Immature natural killer cell (primary cell): ENCODE data around the gene STXBP5. TPM values are rescaled to one million over a fixed set of nuclear protein-coding genes. Genes with fewer than 3 reads are reported as not detected.

Source experiments
- DNase-seq, 3 donors: peaks; one replicate each; pipeline ENCODE4 v3.0.0; 2022; ENCODE audit warnings: mixed read lengths in 1 of 3
- H3K27ac Mint-ChIP-seq, 6 donors: one replicate each; pipeline ENCODE4 v1.8.0; 2020; ENCODE audit warnings: mixed read lengths in 6 of 6, mild to moderate bottlenecking in 5 of 6, inconsistent platforms in 4 of 6, moderate library complexity in 3 of 6
- H3K27me3 Mint-ChIP-seq, 3 donors: one replicate each; pipeline ENCODE4 v1.8.0; 2020 to 2021; ENCODE audit warnings: low read depth in 3 of 3, mild to moderate bottlenecking in 3 of 3, mixed read lengths in 3 of 3, moderate library complexity in 3 of 3, inconsistent platforms in 1 of 3
- H3K36me3 Mint-ChIP-seq, 3 donors: one replicate each; pipeline ENCODE4 v1.8.0; 2020; ENCODE audit warnings: mixed read lengths in 3 of 3, inconsistent platforms in 2 of 3, mild to moderate bottlenecking in 2 of 3
- H3K4me1 Mint-ChIP-seq, 2 donors: one replicate each; pipeline ENCODE4 v1.8.0; 2020; ENCODE audit warnings: inconsistent platforms in 2 of 2, mild to moderate bottlenecking in 2 of 2, mixed read lengths in 2 of 2, moderate library complexity in 1 of 2
- H3K4me3 Mint-ChIP-seq, 5 donors: one replicate each; pipeline ENCODE4 v1.8.0; 2020; ENCODE audit warnings: mild to moderate bottlenecking in 5 of 5, mixed read lengths in 5 of 5, inconsistent platforms in 3 of 5, moderate library complexity in 3 of 5
- H3K9me3 Mint-ChIP-seq, 6 donors: one replicate each; pipeline ENCODE4 v1.8.0; 2020; ENCODE audit warnings: mild to moderate bottlenecking in 6 of 6, mixed read lengths in 6 of 6, inconsistent platforms in 4 of 6, moderate library complexity in 3 of 6
- polyA plus RNA-seq, 3 donors: library from polyadenylated mRNA; unstranded; fragments of 300-500 nt; fragmentation: Illumina TruSeq; gene quantifications; one replicate each; pipeline ENCODE4 v1.2.3, GENCODE V29; 2021

STXBP5 gene
- polyA plus RNA-seq, 3 donors from 2014 or later = 2.9 to 5.4 (median 3.1) TPM

DNA sequence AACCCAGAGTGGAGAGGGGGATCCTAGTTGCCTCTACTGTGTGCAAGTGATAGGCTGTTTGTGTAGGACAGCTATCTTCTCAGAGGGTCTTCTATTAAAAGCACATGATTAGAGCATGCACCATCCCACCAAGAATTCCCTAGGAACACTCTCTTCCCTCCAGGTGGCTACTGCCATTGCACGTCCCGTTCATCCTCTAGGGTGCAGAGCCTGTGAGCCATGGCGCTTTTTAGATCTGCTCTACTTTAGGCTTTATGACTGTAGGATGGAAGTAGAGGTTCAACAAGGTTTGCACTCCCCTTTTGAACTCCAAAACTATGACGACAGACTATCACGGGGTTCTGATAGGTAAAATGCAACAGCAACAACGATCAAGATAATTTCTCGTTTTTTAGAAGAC is 213.7 kb downstream of the STXBP5 start:
- Mint-ChIP-seq H3K27me3 (peaks cover 0 to 7% (median 3%) of the 10 kb centered on the region in 3 donors), H3K27ac (no peak overlapping the region), H3K9me3 (peaks cover 0 to 4% (median 0%) of the 10 kb centered on the region in 6 donors), H3K36me3 (no peaks in the 10 kb centered on the region), H3K4me3 (no peak overlapping the region), H3K4me1 (no peaks in the 10 kb centered on the region)
- no peak for DNase-seq

DNA sequence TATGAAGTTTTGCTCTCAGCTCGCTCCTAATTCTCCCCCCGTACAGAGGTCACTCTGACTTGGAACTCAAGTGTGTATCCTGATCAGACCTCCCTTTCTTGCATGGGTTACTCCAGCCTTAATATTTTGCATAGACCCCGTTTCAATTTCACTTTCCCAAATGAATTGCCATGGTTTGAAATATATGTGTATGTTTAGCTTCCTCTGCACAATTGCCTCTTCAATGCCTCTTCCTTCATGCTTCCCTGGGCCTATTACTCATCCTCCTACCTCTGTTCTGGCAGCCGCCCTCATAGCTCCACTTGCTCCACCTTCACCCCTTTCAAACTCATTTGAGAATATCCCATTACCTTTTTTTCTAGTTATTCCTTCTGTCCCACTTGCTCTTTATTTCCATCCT is 214.3 kb downstream of the STXBP5 start:
- peaks cover 0 to 7% (median 3%) of the 10 kb centered on the region in 3 donors for H3K27me3 Mint-ChIP-seq
- H3K9me3 Mint-ChIP-seq = peaks cover 0 to 4% (median under 1%) of the 10 kb centered on the region in 6 donors
- H3K27ac Mint-ChIP-seq = no peak overlapping the region
- no peaks in the 10 kb centered on the region for H3K36me3 Mint-ChIP-seq
- no peak overlapping the region for H3K4me3 Mint-ChIP-seq
- DNase-seq = no peak
- peaks cover 0 to 2% of the 10 kb centered on the region in 2 donors for H3K4me1 Mint-ChIP-seq

DNA sequence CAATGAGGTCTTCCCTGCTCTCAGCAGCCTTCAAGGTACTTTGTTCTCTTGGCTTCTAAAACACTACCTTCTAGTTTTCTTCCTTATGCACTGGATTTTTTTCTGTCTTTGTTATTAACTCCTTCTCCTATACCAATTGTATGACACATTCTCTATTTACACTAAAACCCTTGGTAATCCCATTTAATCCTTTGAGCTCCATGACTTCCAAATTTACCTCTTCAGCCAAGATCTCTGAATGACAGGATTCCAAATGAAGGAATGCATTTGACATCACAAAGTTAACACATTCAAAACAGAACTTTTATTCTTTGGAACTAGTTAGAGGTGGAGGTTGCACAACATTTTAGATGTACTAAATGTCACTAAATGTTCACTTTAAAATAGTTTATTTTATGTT is 217.7 kb downstream of the STXBP5 start:
- no peak for DNase-seq
- no peaks in the 10 kb centered on the region for H3K36me3 Mint-ChIP-seq
- peaks cover 0 to 7% of the 10 kb centered on the region in 2 donors for H3K4me1 Mint-ChIP-seq
- H3K27ac Mint-ChIP-seq = no peak overlapping the region
- peaks cover 0 to 4% (median 1%) of the 10 kb centered on the region in 6 donors for H3K9me3 Mint-ChIP-seq
- H3K27me3 Mint-ChIP-seq = peaks cover 0 to 4% (median 3%) of the 10 kb centered on the region in 3 donors
- no peak overlapping the region for H3K4me3 Mint-ChIP-seq

DNA sequence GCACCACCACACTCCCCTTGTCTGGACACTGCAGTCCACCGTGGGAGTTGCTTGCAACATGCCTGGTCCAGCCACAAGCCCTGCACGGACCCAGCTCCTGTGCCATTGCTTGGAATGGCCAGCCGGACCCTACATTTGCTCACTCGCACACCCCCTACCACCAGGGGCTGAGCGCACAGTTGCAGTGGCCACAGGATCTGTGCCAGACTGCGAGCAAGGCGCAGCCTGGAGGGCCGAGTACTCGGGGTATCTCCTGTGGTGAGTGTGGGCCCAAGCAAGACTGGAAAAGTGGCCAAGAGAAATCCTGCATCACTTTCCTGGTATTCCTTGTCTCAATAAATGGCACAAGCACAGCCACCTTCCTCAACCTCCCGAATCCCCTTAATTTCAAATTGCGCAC is 218.9 kb downstream of the STXBP5 start:
- Mint-ChIP-seq H3K27me3 (peaks cover 0 to 8% (median 6%) of the 10 kb centered on the region in 3 donors), H3K4me1 (peaks cover 0 to 7% of the 10 kb centered on the region in 2 donors), H3K9me3 (peaks cover 0 to 5% (median 1%) of the 10 kb centered on the region in 6 donors), H3K27ac (no peak overlapping the region), H3K4me3 (no peak overlapping the region), H3K36me3 (no peaks in the 10 kb centered on the region)
- DNase-seq = no peak

DNA sequence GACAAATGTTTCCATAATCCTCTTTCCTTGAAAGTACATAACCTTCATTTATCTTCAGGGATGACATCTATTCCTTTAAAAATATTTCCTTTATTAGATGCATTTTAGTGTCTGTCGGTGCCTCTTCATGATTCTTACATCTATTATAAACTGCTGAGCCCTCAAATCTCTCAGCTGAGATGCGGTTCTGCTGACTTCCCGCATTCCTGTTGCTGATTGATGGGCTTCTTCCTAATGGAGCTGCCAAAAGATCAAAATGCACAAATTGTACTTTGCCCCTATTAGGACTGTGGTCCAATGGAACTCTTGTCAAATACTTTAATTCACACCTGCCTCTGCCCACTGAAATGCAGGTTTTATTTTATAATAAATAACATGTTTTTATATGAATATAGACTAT is 225.6 kb downstream of the STXBP5 start:
- H3K27ac Mint-ChIP-seq = no peak overlapping the region
- DNase-seq = no peak
- H3K4me3 Mint-ChIP-seq = no peak overlapping the region
- H3K36me3 Mint-ChIP-seq = no peaks in the 10 kb centered on the region
- peaks cover 2 to 7% (median 4%) of the 10 kb centered on the region in 3 donors for H3K27me3 Mint-ChIP-seq
- H3K4me1 Mint-ChIP-seq = no peaks in the 10 kb centered on the region
- peaks cover 0 to 6% (median 0%) of the 10 kb centered on the region in 6 donors for H3K9me3 Mint-ChIP-seq

DNA sequence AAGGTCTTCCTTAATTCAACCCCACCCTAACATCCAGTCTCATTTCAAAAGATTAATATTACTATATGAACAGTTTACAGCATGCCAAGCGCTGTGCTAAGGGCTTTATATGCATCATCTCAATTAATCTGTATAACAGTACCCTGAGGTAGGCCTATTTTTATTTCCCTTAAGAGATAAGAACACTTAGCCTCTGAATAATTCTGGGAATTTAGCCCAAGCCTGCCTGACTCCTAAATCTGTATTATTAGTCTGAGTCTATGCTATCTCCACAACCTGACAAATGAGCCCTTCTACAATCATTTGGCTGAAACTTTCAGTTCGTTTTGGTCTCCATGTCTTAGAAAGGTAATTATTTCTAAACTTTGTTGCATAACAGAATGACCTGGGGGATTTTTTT is 226.6 kb downstream of the STXBP5 start:
- H3K36me3 Mint-ChIP-seq = no peaks in the 10 kb centered on the region
- H3K27me3 Mint-ChIP-seq = peaks cover 2 to 8% (median 7%) of the 10 kb centered on the region in 3 donors
- no peak for DNase-seq
- H3K9me3 Mint-ChIP-seq = peaks cover 0 to 6% (median 0%) of the 10 kb centered on the region in 6 donors
- H3K4me1 Mint-ChIP-seq = no peaks in the 10 kb centered on the region
- H3K27ac Mint-ChIP-seq = no peak overlapping the region
- no peak overlapping the region for H3K4me3 Mint-ChIP-seq

DNA sequence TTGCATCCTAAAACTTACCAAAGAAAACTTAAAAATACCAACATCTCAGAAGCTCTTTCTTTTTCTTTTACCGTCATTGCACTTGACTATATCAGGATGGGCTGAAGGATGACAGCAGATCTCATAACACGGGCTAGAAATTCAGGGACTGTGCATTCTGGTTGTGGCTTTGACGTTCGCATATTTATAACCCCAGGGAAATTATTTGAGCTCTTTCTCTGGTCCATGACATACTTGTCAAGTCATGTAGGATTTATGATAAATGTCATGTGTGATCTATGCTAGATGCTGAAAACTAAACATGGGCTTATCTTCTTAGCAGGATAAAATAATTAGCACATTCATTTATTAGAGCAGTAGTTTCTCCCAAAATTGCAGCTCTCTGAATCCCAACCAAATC is 229.9 kb downstream of the STXBP5 start:
- H3K4me1 Mint-ChIP-seq = no peaks in the 10 kb centered on the region
- no peak for DNase-seq
- no peak overlapping the region for H3K27ac Mint-ChIP-seq
- H3K9me3 Mint-ChIP-seq = peaks cover 0 to 5% (median 0%) of the 10 kb centered on the region in 6 donors
- no peak overlapping the region for H3K4me3 Mint-ChIP-seq
- H3K27me3 Mint-ChIP-seq = peaks cover 2 to 5% (median 4%) of the 10 kb centered on the region in 3 donors
- no peaks in the 10 kb centered on the region for H3K36me3 Mint-ChIP-seq

DNA sequence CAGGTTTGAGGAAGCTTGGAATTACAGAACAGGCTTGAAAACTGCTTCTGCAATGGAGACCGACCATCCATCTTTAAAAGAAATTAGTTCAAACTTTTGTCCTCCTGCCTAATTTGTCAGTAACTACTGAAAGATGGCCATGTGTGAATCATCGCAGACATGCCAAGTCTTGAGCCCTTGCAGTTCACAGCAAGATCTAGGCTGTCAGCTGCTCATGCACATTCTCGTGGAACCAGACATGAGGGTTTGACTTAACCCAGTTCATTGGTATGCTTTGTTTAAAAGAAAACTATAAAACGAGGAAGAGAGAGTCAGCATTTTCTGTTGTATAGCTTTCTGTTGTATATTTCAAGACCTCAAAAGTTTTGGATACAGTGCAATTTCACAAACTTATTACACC is 230.3 kb downstream of the STXBP5 start:
- Mint-ChIP-seq H3K27ac (no peak overlapping the region), H3K27me3 (peaks cover 2 to 5% (median 4%) of the 10 kb centered on the region in 3 donors), H3K4me3 (no peak overlapping the region), H3K9me3 (peaks cover 0 to 5% (median 0%) of the 10 kb centered on the region in 6 donors), H3K36me3 (no peaks in the 10 kb centered on the region), H3K4me1 (no peaks in the 10 kb centered on the region)
- no peak for DNase-seq

DNA sequence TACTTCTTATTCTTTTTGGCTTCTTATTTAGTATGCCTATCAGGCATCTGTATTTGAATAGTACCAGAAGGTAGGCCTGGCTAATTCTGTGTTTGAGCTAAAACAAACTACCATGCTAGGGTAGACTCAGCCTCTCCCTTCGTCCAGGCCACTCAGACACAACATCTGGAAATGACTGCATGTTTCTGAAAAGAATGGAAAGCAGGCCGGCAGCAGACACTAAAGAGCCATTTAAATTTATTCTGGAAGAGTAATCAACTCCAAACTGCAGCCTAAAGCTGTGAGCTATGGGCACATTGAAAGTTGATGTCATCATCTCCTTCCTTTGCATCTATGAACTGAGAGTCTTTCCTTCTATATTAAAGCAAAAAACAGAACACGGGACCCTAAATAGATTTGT is 233.4 kb downstream of the STXBP5 start:
- peaks cover 0 to 5% (median 0%) of the 10 kb centered on the region in 3 donors for H3K27me3 Mint-ChIP-seq
- no peak overlapping the region for H3K27ac Mint-ChIP-seq
- H3K4me3 Mint-ChIP-seq = no peak overlapping the region
- DNase-seq = no peak
- H3K9me3 Mint-ChIP-seq = peaks cover 0 to 5% (median 0%) of the 10 kb centered on the region in 6 donors
- no peaks in the 10 kb centered on the region for H3K4me1 Mint-ChIP-seq
- no peaks in the 10 kb centered on the region for H3K36me3 Mint-ChIP-seq

DNA sequence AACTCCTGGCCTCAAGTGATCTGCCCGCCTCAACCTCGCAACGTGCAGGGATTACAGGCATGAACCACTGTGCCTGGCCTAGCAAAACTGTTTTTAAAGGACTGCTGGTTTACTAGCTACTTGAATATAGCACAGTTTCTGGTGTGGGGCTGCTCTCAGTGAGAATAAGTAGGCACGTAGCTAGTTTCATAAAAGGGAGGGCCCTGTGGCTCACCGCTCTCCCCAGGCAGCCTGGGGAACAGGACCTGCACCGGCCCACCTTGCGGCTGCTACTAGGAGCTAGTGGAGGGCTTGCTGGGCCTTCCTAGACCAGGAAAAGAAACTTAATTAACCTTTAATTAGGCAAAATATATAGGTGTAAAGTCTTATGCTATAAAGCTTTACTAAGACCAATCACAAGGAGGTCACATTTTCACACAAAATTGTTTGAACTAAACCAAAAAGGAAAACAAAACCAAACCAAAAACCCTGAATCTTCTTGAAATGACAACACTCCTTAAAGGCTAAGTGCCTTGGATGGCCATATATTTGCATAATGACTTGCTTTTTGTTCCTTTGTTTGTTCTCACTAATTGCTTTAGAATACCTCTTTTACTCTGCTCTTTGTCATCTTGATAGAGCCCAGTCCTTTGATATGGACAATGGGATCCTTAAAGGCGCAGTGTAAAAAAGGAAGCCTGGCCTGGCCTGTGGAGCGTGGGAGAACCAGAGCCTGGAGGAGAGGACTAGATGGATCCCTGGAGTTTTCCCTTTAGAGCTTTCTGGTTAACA is 234.7 kb downstream of the STXBP5 start:
- DNase-seq = no peak
- Mint-ChIP-seq H3K9me3 (peaks cover 0 to 5% (median 0%) of the 10 kb centered on the region in 6 donors), H3K27ac (no peak overlapping the region), H3K36me3 (no peaks in the 10 kb centered on the region), H3K4me1 (no peaks in the 10 kb centered on the region), H3K4me3 (no peak overlapping the region), H3K27me3 (peaks cover 0 to 5% (median 0%) of the 10 kb centered on the region in 3 donors)
